Measurements from ENCODE around the gene ASB15.

- TF ChIP-seq CTCF (IDR thresholded peaks at IDR 0.05) (no peak), POLR2A (IDR thresholded peaks at IDR 0.05) (no peak)
These were observed 44.0 kb upstream of the ASB15 start, which contains the start of gene NDUFA5 for GRCh38 chr7:123557398-123558288.
